Measurements from ENCODE around the gene SLITRK2.

The SLITRK2 gene, protein sequence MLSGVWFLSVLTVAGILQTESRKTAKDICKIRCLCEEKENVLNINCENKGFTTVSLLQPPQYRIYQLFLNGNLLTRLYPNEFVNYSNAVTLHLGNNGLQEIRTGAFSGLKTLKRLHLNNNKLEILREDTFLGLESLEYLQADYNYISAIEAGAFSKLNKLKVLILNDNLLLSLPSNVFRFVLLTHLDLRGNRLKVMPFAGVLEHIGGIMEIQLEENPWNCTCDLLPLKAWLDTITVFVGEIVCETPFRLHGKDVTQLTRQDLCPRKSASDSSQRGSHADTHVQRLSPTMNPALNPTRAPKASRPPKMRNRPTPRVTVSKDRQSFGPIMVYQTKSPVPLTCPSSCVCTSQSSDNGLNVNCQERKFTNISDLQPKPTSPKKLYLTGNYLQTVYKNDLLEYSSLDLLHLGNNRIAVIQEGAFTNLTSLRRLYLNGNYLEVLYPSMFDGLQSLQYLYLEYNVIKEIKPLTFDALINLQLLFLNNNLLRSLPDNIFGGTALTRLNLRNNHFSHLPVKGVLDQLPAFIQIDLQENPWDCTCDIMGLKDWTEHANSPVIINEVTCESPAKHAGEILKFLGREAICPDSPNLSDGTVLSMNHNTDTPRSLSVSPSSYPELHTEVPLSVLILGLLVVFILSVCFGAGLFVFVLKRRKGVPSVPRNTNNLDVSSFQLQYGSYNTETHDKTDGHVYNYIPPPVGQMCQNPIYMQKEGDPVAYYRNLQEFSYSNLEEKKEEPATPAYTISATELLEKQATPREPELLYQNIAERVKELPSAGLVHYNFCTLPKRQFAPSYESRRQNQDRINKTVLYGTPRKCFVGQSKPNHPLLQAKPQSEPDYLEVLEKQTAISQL

DNA sequence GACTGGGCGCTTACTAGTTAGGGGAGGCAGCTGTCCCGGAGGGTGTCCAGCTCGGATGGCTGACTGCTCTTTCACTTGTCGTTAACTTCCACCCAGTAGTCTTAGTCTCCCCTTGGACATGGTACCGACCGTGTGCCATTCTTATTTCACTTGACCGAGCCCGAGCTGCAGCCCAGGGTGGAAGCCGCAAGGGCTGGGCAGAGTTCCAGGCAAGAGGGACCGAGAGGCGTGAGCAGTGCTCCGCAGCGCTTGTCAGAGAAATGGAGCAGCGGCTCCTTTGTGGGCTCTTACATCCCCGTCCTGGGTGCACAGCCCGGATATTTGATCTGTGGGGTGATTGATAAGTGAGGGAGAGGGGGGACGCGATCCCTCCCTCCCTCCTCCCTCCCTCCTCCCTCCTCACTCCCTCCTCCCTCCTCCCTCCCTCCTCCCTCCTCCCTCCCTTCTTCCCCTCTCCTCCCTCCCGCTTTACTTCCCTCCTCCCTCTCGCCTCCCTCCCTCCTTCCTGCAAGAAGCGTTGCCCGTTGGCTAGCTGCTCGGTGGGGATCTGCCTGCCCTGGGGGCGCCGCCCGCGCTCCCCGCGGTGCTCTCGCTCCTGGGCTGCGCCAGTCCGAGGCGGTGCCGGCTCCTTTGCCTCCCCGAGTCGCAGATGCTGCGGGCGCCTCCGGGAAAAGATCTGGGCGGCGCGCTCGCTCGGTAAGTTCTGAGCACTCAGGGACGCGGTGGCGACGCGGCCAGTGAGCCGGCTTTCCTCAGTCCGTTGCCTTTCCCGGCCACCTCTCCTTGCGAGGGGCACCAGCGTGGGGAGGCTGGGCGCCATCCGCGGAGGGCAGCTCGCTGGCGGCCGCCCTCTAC is at the start of gene SLITRK2:
Gene SLITRK2 (plus strand): TSS at position 499 of the 855 bp plus-strand sequence. CDS start 4,597 bp downstream, outside the sequence.
- DNase-seq = no peak

DNA sequence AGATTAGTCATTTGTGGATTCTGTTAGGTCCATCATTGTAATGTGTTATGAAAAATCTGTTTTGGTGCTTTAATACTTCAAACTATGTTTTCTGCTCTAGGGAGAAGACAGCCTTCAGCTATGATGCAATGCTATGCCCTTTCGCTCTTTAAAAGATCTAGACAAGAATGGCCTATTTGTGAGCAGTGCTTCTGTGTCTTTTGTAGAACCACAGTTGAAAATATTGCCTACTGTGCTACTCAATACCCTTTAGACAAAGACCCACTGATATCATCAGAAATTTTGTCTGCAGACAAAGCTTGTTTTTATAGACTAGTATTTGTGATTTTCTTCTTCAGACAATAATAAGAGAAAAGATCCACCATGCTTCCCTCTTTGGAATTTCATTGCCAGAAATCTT is 44.6 kb upstream of the SLITRK2 start:
- DNase-seq = no peak

DNA sequence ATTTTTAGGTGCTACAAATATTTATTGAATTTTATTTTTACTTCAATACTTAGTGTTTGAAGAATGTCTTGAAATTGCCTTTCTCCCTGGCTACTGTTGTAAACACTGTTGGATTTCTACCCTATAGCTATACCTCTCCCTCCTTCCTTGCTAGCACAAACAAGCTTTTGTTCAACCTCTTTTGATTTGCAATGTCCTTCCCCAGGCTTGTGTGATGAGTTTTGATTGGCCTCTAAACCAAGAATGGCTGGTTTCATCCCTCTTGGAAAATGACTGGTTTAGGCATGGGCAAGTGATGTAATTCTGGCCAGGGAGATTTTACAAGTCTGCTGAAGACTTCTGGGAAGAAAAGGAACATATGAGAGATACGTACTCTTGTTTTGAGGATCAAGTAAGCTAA is 25.3 kb upstream of the SLITRK2 start:
- no peak for DNase-seq

DNA sequence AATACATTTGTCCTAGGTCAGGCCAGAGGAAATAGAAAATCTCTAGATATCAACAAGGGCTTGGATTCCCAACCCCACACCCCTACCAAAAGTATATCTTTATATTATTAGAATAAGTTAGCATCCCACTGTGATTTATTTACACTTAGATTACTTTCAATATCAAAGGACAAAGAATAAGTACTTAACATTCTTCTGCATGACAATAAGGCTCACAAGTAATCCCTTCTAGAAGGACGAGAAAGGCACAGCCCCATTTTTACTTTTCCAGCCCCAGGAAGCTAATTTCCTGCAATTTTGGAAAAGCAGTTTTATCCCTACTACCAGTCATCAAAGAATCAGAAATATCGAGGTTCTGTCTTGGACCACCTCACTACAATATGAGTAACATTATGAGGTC is 14.1 kb upstream of the SLITRK2 start:
- no peak for DNase-seq

DNA sequence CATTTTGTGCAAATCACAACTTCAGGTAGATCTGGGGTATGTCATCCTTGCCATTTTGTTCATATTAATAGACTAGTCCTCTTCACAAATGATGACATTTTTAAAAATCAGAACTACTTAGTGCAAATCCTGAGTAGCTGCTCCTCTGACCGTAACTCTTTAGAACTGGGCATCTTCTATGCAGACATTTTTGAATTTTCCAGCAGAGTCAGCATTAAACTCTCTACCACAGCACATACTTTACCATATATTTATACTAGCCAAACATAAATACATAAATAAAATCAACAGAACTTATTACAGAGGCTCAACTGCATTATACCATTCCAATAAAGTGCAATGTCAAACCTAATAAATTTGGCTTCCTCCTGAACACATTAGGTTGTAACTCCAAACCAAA is 4.5 kb upstream of the SLITRK2 start:
- no peak for DNase-seq

DNA sequence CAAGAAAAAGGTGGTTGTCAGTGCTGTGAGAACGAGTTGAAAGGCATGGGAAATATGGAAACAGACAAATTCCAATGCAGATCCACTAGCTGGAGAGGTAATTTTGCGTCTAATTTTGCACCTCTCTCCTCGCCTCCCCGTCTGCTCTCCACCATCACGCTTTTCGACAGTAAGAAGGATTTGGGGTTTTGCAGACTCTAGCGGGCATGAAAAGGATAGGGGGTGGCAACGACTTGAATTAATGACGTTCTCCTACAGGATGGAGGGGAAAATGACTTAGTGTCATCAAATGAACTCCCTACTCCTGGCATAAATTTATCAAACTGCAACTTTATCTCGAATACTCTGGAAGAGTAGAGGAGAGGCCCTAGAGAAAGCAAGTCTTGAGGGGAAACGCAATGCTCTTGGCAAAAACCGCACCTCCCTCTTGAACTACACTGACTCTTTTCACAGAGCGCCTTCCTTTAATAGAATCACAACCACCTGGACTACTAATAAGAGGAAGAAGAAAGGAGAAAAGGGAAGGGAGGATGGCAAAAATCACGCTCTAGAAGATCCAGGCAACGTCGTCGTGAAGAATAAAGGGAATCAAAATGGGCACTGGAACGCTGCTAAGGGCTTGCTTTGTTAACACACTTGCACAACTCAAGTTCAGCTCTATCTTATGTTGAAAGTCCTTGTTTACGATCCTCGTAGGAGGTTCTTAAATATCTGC is 871 bp upstream of the SLITRK2 start:
- no peak for DNase-seq

DNA sequence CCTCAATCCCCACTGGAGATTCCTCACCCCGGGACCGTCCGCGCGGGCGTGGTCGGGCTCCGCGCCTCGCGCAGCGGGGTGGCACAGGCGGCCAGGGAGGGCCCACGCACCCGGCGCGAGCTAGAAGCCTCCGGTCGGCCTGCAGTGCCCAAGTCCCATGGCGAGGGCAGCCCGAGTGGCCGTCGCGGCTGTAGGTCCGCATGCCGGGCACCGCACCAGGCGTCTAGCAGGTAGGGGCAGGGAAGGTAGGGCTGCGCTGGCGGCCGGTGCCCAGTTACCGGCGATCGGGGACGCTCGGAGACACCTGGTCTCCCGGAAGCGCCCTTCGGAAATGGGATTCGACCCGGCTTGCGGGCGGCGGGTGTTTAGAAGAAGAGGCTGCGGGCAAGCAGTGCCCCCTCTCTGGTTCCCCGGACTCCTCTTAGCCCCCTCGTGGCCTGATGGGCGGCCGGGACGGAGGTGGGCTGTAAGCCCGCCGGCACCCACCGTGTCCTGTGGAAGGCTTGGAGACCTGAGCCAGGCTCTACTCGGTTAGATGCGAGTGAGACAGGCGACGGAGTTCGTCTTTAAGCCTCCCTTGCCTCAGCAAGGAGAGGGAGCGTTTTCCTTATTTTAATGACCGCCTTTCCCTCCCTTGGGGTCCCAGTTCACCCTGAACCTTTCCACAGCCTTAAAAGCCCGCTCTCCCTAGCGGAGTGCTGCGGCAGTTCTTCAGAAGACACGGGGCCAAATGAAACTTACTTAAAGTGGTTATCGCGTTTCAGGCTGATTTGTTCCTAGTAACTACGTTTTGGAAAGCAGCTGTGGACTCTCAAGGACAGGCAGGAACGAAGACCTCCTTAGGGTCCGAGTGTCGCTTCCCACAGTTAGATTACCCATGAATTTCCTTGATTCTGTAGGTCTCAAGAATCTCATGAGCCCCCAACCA is 821 bp downstream of the SLITRK2 start:
- no peak for DNase-seq

DNA sequence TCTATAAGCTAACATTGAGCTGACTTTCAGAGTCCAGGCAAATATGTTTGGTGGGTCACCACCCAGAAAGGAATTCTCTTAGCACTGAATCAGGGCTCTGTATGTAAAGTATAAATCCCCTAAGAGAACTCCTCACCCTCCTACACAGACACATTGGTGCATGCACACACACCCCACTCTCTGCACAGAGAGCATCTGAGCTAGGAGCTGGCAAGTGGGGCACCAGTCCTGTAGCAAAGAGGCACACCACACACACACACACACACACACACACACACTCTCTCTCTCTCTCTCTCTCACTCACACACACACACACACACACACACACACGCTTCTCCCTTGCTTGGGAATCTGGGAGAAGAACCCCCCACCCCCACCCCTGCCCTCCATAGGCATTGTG is 3.2 kb downstream of the SLITRK2 start:
- no peak for DNase-seq

DNA sequence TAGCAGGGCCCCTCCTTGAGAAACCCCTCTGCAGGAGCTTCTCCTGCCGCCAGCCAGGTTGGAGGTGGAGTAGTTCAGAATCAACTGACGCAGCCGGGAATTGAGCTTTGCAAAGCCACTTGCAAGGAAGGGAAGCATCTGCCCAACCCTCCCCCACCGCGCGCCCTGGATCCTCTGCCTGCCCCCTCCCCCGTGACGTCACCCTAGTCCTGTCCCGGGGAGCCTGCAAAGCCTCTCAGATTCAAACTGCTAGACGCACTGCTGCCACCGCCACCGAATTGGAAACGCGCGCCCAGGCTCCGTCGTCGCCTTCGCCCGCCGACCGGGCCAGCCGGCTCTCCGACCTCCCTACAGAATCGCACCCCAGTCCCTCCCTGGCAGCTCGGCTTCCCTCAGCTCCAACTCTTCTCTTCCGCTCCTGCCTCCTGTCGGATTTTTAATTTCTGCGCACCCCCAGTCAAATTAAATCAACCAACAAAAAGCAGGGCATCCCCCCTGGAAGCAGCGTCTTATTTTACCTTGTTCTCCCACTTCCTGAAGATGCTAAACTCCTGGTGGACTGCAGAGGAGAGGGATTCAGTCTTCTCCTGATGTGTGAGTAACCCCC is 3.8 kb downstream of the SLITRK2 start:
- DNase-seq = no peak

DNA sequence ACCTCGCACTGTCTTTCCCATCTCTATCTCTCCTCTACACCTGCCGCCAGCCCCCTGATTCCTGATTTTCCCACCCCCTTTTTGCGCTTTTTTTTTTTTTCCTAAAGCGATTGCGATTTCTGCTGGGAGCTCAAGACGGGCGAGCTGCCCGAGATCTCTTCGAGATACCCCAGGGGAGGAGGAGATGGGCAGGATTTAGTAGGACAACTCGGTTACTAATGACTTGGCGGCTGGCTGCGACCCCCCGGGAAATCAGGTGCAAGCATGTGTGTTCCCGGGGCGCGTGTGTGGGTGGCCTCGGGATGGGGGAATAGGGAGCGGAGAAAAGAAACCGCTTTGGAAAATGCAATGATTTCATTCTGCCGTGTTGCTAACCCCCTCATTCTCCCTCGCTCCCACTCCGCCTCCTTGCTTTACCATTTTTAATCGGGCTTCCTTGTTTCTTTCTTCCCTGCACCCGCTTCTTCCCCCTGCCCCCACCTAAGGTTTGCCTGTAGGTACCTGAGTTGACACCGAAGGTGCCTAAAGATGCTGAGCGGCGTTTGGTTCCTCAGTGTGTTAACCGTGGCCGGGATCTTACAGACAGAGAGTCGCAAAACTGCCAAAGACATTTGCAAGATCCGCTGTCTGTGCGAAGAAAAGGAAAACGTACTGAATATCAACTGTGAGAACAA is 4.4 kb downstream of the SLITRK2 start:
- DNase-seq = no peak

DNA sequence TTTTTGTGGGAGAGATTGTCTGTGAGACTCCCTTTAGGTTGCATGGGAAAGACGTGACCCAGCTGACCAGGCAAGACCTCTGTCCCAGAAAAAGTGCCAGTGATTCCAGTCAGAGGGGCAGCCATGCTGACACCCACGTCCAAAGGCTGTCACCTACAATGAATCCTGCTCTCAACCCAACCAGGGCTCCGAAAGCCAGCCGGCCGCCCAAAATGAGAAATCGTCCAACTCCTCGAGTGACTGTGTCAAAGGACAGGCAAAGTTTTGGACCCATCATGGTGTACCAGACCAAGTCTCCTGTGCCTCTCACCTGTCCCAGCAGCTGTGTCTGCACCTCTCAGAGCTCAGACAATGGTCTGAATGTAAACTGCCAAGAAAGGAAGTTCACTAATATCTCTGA is 5.5 kb downstream of the SLITRK2 start:
- DNase-seq = no peak

DNA sequence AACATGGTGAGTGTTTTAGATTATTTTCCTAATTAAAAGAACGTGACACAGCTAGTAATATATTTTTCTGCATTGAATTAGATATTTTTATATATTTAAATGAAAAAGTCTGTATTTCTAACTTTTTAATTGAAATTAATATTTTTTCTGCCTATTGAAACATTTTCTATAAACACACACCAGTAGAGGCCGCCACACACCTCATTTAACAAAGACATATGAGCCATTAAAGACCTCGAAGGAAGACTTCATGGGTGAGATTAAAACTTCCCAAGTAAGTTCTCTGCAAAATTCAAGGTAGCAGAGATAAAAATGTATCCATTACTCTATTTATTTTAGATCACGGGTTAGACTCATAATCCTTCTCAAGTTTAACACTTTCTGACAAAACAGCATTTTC is 8.3 kb downstream of the SLITRK2 start:
- no peak for DNase-seq

DNA sequence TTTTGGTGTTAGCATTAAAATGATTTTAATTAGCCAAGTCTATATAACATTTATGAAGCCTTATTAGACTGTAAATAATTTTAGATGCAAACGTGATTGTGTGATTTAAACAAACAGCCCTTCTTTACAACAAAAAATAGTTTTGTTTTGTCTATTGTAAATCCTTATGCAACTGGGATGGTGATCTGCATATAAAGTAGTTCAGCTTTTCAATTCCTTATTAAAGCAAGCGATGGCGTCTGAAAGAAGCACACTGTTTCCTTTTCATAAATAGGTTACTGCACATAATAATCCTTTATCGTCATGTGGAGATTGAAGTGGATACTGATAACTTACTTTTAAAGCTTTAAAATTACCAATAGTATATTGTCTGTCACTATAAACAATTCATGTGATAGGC is 8.8 kb downstream of the SLITRK2 start:
- no peak for DNase-seq

DNA sequence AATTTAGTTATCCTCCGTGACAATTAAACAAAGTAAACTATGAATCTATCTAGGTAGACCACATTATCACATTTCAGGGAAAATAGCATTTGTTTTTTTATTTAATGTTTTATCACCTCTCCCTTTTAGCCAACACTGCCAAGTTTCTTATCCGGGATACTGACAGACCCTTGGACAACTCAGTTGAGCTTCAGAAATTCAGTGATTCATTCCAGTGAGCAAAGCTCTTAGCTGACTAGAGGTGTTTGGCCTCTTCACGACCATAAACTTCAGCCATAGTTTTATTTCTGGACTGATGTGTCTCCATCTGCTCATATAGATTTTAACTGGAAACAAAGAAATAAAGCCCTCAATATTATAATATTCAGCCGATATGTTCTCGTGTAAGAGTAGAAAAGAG is 15.2 kb downstream of the SLITRK2 start:
- no peak for DNase-seq

DNA sequence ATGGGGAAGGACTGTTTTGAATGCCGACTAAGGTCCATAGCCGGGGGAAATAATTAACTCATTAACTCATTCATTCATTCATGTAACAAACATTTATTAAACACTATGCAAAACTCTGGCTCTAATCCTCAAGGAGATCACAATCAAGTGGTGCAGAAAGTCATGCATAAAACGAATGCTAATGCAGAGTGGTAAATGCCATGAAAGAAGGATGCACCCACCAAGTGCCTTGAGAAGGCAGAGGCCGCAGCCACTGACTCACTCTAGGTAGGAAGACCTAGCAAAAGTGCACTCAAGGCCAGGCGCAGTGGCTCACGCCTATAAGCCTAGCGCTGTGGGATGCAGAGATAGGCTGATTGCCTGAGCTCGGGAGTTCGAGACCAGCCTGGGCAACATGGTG is 22.9 kb downstream of the SLITRK2 start:
- DNase-seq = no peak

DNA sequence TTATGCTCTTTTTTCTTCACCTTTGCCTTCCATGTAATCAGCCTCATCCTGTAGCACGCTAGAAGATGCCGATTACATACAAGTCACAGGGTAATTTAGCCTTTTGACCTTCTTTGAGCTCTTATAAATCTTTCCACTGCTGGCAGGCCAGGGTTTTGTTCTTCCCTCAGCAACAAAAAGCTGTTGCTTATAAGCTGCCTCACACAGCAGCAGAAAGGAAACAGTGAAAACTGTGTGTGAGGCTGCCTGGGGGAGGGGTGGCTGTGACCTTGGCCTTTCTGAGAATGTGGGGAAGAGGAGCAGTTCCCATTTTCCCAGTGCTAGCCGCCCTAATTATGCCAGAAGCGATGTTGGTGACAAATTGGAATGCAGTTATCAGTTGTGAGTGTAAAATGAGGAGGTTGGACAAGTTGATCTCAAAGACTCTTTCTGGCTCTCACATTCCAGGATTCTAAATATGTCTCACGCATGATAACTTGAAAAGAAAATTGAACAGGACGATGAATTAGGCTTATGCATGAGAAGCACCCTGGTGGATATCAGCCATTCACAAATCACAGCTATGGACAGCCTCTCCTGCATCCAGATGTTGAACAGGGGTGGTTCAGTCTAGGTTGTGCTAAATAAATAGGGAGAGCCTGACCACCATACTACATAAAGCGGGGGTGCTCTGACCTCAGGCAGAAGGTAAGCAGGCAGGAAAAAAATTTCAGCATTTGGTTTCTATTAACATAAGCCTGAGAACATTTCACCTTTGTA is 25.7 kb downstream of the SLITRK2 start:
- DNase-seq = no peak

DNA sequence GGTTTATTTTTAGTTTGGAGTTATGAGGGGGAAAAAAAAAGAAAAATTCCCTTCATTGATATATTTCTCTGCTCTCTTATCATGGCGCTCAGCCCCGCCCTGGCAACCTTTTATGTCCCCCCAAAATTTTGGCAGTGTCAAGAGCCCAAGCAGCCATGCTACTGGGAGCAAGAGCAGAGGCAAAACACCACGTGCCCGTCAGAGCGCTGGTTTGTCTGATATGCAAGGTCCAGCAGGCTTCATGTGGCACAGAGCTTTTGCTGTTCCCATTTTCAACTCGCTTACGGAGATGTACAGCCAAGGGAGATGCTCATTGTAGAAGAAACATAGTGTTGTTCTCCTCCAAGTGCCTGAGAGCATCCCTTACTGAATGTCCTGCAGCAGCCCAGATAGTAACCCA is 27.3 kb downstream of the SLITRK2 start:
- no peak for DNase-seq

DNA sequence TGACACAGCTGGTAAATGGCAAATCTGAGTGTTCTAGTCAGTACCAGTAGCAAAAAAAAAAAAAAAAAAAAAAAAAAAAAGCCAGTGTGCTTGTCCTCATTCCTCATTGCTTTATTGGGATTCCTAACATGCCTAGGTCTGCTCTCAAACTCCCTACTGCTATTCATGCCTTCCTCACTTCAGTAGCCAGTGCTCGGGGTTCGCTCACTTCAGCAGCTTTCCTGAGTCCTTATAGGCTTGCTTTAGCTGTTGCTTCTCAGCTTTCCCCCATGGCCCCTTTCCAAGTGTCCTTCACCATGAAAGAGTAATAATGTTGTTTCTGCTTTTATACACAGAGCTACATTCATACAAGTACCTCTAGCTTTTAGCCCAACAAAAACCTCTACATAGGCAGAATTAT is 30.8 kb downstream of the SLITRK2 start:
- DNase-seq = no peak

DNA sequence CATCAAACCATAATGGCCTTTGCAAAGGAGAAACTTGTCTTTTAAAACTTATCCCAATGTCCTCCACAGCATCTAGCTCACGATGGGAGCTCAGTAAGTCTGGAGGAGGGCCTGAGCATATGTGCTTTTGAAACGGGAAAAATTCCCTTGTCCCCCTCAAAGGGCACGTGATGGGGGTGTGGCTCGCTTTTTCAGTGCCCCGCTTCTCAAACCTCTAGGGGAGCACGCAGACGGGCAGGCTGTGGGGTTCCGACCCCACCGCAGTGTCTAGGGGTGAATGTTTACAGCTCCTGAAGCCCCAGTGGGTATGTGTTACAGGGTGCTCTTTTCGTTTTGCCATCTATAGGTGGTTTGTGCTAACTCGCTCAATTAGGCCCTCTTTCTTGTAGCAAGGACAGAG is 31.2 kb downstream of the SLITRK2 start:
- DNase-seq = no peak

DNA sequence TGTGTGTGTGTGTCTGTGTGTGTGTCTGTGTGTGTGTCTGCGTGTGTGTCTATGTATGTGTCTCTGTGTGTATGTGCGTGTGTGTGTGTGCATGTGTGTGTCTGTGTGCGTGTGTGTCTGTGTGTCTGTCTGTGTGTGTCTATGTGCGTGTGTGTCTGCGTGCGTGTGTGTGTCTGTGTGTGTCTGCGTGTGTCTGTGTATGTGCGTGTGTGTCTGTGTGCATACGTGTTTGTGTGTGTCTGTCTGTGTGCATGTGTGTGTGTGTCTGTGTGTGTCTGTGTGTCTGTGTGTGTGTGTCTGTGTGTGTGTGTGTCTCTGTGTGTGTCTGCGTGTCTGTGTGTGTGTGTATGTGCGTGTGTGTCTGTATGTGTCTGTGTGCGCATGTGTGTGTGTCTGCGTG is 35.6 kb downstream of the SLITRK2 start:
- no peak for DNase-seq
